MCF 10A (cell line): ENCODE measurements around the gene CYP3A5. TPM values are rescaled to one million over a fixed set of nuclear protein-coding genes. Genes with fewer than 3 reads are reported as not detected.
"Not testable (repeated sequence)": the region's sequence is repeated elsewhere in the genome, so short reads cannot be mapped to it uniquely, and the experiment has no call there.

Source experiments
- Bru-seq: library from RNA; stranded (reverse); fragments of 400-500 nt; gene quantifications from one replicate; lab custom pipeline; 2021; lab: Mats Ljungman, UMichigan
- BruChase-seq, 2 experiments: library from RNA; stranded (reverse); fragments of 400-500 nt; gene quantifications; one replicate each; lab custom pipeline; 2021; lab: Mats Ljungman, UMichigan
- BruUV-seq: library from RNA; stranded (reverse); fragments of 400-500 nt; replicated peaks from 2 replicates; lab custom pipeline; 2021; lab: Mats Ljungman, UMichigan
- CTCF ChIA-PET: fragments of 300-600 bp; sonication (Branson Sonifier 250); formaldehyde crosslinking; extraction: SDS; loops from one replicate; lab custom pipeline; 2021; ENCODE audit warnings: antibody characterized with exemption, inconsistent platforms; lab: Yijun Ruan, JAX
- POLR2A ChIA-PET: fragments of 300-600, 350-650 bp; sonication (Branson Sonifier 250); formaldehyde crosslinking; extraction: SDS; loops from one replicate; lab custom pipeline; 2020; ENCODE audit warnings: antibody characterized with exemption, inconsistent platforms; lab: Yijun Ruan, JAX
- DNase-seq: peaks from one replicate; pipeline ENCODE4 v3.0.0-alpha.2; 2018; ENCODE audit not compliant: unreplicated experiment
- H3K27ac Mint-ChIP-seq: one replicate; pipeline ENCODE4 v1.8.0; 2022; ENCODE audit warnings: mild to moderate bottlenecking, low read depth, mixed read lengths; ENCODE audit not compliant: unreplicated experiment
- H3K27me3 Mint-ChIP-seq: one replicate; pipeline ENCODE4 v1.8.0; 2022; ENCODE audit warnings: mixed read lengths; ENCODE audit not compliant: insufficient read depth, unreplicated experiment
- H3K36me3 Mint-ChIP-seq: one replicate; pipeline ENCODE4 v1.8.0; 2022; ENCODE audit warnings: mild to moderate bottlenecking, moderate library complexity, mixed read lengths; ENCODE audit not compliant: insufficient read depth, unreplicated experiment
- H3K4me1 Mint-ChIP-seq: one replicate; pipeline ENCODE4 v1.8.0; 2022; ENCODE audit warnings: mixed read lengths; ENCODE audit not compliant: insufficient read depth, unreplicated experiment
- H3K4me3 Mint-ChIP-seq: one replicate; pipeline ENCODE4 v1.8.0; 2022; ENCODE audit warnings: mild to moderate bottlenecking, moderate library complexity, mixed read lengths; ENCODE audit not compliant: unreplicated experiment
- H3K9me3 Mint-ChIP-seq: one replicate; pipeline ENCODE4 v1.8.0; 2022; ENCODE audit warnings: mixed read lengths; ENCODE audit not compliant: unreplicated experiment
- intact Hi-C: fragments of 100-400 bp; cut with micrococcal nuclease; formaldehyde crosslinking; loops from 2 replicates; pipeline ENCODE4 v1.14.1; 2022
- long read RNA-seq: library from polyadenylated mRNA; stranded (forward); transcript quantifications from one replicate; pipeline ENCODE4 v2.0.0, GENCODE V29; 2022
- total RNA-seq: library from RNA; stranded (reverse); gene quantifications from 2 replicates; pipeline ENCODE4 v1.2.3, GENCODE V29; 2022
- TF ChIP-seq, protein P1 (sequence below): fragments of 200-600 bp; IDR thresholded peaks from one replicate; pipeline ENCODE4 v1.8.0; 2022; ENCODE audit warnings: antibody characterized with exemption, mild to moderate bottlenecking; ENCODE audit not compliant: unreplicated experiment

CYP3A5 gene
- total RNA-seq: 0.58 and 0.83 TPM in 2 replicates
- percentile 23 among the genes with signal in this experiment for Bru-seq, nascent RNA
- BruChase-seq, experiment 1, labeled RNA remaining after a 6-hour chase: percentile 21 among the genes with signal in this experiment
- percentile 22 among the genes with signal in this experiment for BruChase-seq, experiment 2, labeled RNA remaining after a 2-hour chase
- long read RNA-seq, partial matches to known transcripts: 0 of 2 reads
- long read RNA-seq, other reads (novel, unspliced or antisense): 2 of 2 reads

DNA sequence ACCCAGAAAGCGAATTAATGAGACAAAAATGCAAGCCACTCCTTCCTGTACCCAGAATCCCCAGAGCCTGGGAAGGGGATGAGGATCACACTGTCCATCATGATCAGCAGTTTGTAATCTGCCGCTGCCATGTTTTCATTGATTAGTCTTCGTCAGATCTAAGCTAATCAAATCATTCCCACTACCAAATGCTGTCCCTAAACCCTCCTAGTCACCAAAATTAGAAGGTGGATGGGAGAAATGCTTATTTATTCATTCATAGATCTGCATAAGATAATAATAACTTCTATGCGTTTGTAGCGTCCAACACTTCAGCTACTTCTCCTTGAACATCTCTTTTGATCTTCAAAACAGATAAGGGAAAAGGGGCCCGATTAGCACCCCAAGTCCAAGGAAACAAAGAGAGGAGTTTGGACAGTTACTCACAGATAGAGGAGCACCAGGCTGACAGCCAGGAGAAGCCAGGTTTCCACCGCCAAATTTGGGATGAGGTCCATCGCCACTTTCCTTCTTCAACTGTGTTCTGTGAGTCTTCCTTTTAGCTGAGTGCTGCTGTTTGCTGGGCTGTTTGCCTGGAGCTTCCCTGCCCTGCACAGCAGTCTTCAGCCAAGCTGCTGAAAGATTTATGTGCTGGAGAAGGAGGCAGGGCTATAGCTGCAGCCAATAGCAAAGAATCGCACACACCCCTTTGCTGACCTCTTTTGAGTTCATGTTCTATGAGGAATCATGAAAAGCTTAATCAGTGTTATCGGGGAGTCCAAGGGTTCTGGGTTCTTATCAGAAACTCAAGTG, at the start of gene CYP3A5:
Gene CYP3A5 (minus strand): TSS at position 597 of the 792 bp plus-strand sequence. CDS start 100 bp downstream, at position 497.
- ChIA-PET CTCF (interaction anchor here (0.8 kb wide), 1 partner anchor 59 kb away, joined by 5 read pairs; no protein-coding TSS in a partner anchor), POLR2A (interaction anchor here (0.9 to 2.1 kb wide), 7 partner anchors 16 to 73 kb away, joined by 3 to 11 read pairs (median 6); no protein-coding TSS in a partner anchor)
- H3K27ac Mint-ChIP-seq: peak within 1 kb of the TSS; percentile 14
- DNase-seq: no peak
- BruUV-seq: TSS peak; percentile 61
- no peak within 1 kb of the TSS for H3K4me3 Mint-ChIP-seq
- no peaks in the 10 kb centered on the region for H3K27me3 Mint-ChIP-seq
- TF ChIP-seq, protein P1, sequence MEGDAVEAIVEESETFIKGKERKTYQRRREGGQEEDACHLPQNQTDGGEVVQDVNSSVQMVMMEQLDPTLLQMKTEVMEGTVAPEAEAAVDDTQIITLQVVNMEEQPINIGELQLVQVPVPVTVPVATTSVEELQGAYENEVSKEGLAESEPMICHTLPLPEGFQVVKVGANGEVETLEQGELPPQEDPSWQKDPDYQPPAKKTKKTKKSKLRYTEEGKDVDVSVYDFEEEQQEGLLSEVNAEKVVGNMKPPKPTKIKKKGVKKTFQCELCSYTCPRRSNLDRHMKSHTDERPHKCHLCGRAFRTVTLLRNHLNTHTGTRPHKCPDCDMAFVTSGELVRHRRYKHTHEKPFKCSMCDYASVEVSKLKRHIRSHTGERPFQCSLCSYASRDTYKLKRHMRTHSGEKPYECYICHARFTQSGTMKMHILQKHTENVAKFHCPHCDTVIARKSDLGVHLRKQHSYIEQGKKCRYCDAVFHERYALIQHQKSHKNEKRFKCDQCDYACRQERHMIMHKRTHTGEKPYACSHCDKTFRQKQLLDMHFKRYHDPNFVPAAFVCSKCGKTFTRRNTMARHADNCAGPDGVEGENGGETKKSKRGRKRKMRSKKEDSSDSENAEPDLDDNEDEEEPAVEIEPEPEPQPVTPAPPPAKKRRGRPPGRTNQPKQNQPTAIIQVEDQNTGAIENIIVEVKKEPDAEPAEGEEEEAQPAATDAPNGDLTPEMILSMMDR: no peak
- peaks cover 16% of the 10 kb centered on the region for H3K4me1 Mint-ChIP-seq
- peaks cover 25% of the 10 kb centered on the region for H3K9me3 Mint-ChIP-seq
- intact Hi-C loops: no loop called here
- H3K36me3 Mint-ChIP-seq: no peaks in the 10 kb centered on the region

DNA sequence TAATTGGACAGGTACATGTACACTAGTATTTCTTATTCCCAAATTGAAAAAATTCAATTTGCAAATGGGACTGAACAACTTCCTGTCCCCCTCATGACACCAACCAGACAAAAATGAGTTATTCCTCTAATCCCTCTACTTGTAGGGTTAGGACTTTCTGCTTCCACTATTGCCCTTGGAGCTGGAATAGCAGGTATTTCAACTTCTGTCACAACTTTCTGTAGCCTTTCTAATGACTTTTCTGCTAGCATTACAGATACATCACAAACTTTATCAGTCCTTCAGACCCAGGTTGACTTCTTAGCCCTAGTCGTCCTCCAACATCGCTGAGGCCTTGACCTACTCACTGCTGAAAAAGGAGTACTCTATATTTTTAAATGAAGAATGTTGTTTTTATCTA, 48.8 kb upstream of the CYP3A5 start:
- H3K9me3 Mint-ChIP-seq: peaks cover 10% of the 10 kb centered on the region
- H3K27me3 Mint-ChIP-seq: no peaks in the 10 kb centered on the region
- H3K36me3 Mint-ChIP-seq: no peaks in the 10 kb centered on the region
- BruUV-seq: no TSS peak
- H3K4me3 Mint-ChIP-seq: no peak overlapping the region
- peaks cover 8% of the 10 kb centered on the region for H3K4me1 Mint-ChIP-seq
- no peak overlapping the region for H3K27ac Mint-ChIP-seq
- intact Hi-C loops: no loop called here
- ChIA-PET CTCF (interaction anchor here (0.9 kb wide), 1 partner anchor 190 kb away, joined by 3 read pairs; no protein-coding TSS in a partner anchor), POLR2A (interaction anchor here (0.8 to 8.0 kb wide), 16 partner anchors 8 to 191 kb away, joined by 3 to 105 read pairs (median 6); partner anchors contain the start of genes CYP3A43, CYP3A5, TRIM4 and ZSCAN25)
- TF ChIP-seq, protein P1: no peak
- DNase-seq: no peak

DNA sequence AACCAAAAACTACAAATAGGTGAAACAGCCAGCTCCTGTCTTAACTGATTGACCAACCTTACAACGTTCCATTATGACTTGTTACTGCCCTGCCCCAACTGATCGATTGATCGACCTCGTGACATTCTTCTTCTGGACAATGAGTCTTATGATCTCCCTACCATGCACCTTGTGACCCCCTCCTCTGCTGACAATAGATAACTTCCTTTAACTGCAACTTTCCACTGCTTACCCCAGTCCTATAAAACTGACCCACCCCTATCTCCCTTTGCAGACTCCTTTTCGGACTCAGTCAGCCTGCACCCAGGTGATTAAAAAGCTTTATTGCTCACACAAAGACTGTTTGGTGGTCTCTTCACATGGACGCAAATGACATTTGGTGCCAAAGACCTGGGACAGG, 43.4 kb upstream of the CYP3A5 start:
- DNase-seq, H3K27ac Mint-ChIP-seq, intact Hi-C loops, H3K36me3 Mint-ChIP-seq, H3K4me3 Mint-ChIP-seq, BruUV-seq, H3K27me3 Mint-ChIP-seq: not testable (repeated sequence)
- ChIA-PET CTCF (interaction anchor here (1.0 kb wide), 1 partner anchor 90 kb away, joined by 3 read pairs; no protein-coding TSS in a partner anchor), POLR2A (interaction anchor here (0.7 to 1.1 kb wide), 2 partner anchors 13 to 47 kb away, joined by 3 read pairs; no protein-coding TSS in a partner anchor)
- H3K4me1 Mint-ChIP-seq: peaks cover 13% of the 10 kb centered on the region
- peaks cover 11% of the 10 kb centered on the region for H3K9me3 Mint-ChIP-seq

DNA sequence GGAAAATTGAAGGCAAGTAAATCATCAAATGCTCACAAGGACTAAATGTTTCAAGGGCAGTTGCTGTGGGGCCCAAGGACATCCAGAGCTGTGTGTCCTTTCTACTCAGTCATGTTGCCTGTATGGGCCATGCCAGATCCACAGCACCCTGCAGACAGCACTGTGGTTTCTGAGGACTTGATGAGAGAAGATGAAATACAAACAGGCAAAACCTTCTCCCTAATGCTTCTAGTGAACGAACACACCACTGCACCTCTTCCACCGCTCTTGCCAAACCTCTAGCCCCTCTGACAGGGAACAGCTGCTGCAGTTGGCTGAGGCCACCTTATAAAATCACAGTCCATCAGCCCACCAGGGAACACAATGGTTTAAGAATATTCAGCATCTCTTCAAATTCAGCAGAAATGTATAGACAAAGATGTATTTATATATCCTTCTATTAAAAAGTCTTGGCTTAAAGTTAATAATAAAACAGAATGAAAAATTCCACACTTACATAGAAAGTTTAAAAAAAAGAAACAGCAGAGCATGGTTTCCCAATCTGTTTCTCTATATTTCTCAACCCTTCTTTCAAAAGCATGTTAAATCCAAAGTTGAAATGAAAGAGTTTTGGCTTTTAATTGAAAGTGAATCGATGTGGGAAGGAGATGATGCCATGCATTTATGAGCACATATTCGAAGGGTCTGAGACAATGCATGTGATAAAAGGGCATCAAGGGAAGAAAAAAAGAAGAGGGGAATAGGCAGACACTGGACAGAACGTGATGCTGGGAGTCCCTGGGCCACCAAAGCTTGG, 41.2 kb upstream of the CYP3A5 start:
- ChIA-PET CTCF (interaction anchor here (0.6 to 1.0 kb wide), 2 partner anchors 9 to 77 kb away, joined by 3 read pairs; no protein-coding TSS in a partner anchor), POLR2A (interaction anchor here (0.6 to 2.6 kb wide), 5 partner anchors 8 to 87 kb away, joined by 3 to 7 read pairs (median 3); no protein-coding TSS in a partner anchor)
- no peaks in the 10 kb centered on the region for H3K36me3 Mint-ChIP-seq

More for the DNA sequence above, 41.2 kb upstream of the CYP3A5 start:
- TF ChIP-seq, protein P1: no peak
- Mint-ChIP-seq H3K9me3 (peaks cover 11% of the 10 kb centered on the region), H3K27ac (no peak overlapping the region), H3K4me3 (no peak overlapping the region), H3K27me3 (no peaks in the 10 kb centered on the region), H3K4me1 (peaks cover 13% of the 10 kb centered on the region)
- intact Hi-C loops: no loop called here
- no TSS peak for BruUV-seq
- no peak for DNase-seq
